ENCODE data around the gene CHPF.

Gene CHPF

DNA sequence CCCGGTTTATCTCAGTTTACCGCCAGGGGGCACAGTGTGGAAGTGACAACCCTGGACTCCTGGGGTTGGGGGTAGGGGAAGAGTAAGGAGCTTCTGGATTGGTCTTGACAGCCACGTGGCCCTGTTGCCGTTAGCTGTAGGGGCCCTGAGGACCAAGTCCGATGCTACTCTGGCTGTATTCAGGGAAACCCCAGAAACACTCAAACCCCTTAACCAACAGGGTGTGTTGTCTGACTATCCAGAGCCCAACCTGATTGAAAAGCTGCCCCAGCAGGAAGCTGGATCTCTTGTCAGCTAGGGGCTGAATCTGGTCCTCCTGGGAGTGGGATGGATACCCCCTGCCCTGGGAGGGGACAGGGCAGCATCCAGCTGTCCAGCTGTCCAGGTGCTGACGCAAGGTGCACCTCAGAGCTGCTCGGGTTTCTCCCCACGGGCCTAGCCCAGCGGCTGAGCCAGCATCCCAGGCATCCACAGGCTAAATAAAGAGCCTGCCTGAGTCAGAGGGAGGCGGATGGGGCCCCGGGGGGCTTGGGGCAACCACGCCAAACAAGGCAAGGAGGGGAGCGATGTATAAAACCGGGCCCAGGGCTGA is 48.0 kb downstream of the CHPF start:
- DNase-seq = peak; percentile 54

DNA sequence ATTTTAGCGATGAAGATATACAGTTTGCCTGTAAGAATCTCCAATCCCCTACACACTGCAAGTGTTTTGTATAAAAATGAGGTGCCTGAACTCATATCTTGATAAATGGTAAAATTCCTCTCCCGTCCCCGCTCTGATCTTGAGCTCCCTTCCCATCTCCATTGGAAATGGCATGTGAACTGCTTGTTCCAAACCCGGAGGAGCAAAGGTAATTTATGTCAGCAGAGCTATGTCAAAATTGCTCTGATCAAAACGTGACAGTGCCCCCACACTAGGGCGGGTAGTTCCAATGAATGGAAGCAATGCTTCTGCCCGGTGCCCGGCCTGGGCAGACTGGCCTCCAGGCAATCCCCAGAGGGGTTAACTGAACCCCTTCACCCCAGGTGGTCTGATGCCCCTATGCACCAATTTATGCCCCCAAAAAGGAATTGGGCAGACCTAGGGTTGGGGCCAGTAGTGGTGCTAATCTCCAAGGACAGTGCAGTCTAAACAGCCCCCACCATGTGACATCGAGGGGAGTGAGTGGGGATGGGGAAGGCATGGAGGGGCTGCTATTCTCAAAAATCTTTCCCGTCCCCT is 48.6 kb downstream of the CHPF start:
- no peak for DNase-seq

DNA sequence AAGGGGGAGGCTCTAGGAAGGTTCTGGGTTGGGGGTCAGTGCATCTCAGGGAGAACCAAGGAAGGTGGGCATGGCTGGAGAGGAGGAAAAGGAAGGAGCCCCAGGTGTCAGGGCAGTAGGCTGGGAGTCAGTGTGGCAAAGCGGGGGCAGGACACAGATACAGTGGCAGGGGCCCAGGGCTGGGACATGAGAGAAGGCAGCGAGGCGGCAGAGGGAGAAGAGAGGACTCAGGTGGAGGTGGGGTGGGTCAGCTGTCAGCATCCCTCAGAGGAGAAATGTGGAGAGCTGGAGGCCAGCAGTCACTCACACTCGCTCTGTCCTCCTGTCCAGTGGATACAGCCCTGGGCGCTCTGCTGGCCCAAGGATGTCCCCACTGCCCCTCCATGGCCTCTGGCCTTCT is 50.5 kb downstream of the CHPF start:
- DNase-seq = no peak

DNA sequence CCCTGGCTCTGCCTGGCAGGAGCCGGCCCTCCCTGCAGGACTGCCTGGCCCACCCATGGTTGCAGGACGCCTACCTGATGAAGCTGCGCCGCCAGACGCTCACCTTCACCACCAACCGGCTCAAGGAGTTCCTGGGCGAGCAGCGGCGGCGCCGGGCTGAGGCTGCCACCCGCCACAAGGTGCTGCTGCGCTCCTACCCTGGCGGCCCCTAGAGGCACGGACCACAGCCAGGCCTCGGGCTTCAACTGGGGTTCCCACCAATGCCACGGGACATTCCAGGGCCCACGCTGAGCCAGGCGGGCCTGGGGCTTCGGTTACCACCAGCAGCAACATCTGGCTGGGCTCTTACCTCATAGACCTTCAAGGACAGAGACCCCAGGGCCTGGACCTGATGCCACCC is 51.0 kb downstream of the CHPF start:
- DNase-seq = no peak

DNA sequence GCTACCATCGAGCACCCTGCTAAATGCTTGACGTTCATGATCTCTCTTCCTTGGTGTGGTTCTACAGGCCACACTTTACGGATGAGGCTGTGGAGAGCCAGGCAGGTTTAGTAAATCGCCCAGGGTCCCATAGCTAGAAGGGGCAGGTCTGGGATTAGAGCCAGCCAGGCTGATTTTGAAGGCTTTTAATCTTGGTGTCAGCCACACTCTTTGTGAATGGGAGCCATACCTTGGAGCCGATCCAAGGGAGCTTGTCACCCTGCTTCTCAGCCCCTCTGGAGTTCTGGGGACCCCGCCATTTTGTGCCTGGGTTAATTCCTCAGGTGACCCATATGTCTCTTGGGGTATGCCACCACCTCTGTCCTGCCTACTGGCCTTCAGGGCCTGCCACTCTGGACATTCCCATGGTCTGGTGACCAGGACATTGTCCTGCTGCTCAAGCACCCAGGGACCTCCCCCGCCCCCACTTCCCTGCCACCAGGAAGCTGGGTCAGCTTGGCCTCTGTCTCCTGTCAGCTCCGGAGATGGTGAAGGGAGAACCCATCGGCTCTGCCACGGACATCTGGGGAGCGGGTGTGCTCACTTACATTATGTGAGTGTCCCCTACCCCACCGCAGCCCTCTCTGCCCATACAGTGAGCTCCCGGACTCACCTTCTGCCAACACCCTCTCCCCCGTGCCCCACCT is 52.2 kb downstream of the CHPF start:
- DNase-seq = no peak

DNA sequence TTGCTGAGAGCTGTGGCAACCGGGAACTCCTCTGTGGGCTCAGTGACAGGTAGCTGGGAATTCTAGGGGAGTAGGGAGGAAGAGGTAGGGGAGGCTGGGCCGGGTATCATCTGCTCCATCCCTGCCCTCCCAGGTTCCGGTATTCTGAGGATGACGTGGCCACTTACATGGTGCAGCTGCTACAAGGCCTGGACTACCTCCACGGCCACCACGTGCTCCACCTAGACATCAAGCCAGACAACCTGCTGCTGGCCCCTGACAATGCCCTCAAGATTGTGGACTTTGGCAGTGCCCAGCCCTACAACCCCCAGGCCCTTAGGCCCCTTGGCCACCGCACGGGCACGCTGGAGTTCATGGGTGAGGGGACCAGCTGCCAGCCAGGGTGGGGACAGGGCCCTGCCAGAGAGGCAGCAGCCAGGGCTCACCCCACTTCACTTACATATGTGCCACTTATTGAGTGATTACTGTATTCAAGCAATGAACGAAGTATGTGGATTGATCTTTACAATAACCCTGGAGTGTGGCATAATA is 52.9 kb downstream of the CHPF start:
- DNase-seq = no peak

DNA sequence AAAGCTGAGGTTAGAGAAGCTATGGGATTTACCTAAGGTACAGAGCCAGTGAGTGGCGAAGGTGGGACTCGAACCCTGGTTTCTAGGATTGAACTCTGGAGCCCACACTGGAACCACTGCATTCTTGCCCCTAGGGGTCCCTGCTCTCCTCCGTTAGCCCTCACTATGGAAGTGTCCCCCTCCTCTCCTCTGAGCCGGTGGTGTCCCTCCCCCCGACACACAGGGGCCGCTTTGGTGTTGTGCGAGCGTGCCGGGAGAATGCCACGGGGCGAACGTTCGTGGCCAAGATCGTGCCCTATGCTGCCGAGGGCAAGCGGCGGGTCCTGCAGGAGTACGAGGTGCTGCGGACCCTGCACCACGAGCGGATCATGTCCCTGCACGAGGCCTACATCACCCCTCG is 53.4 kb downstream of the CHPF start:
- DNase-seq = no peak

DNA sequence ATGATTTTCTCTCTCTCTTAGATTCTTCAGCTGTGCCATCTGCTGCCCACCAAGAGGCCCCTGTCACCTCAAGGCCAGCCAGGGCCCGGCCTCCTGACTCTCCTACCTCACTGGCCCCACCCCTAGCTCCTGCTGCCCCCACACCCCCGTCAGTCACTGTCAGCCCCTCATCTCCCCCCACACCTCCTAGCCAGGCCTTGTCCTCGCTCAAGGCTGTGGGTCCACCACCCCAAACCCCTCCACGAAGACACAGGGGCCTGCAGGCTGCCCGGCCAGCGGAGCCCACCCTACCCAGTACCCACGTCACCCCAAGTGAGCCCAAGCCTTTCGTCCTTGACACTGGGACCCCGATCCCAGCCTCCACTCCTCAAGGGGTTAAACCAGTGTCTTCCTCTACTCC is 54.3 kb downstream of the CHPF start:
- no peak for DNase-seq
